Ectodermal cell (in vitro differentiated cells): ENCODE results near the gene WTIP.
"Not testable (repeated sequence)": the region's sequence is repeated elsewhere in the genome, so short reads cannot be mapped to it uniquely, and the experiment has no call there.

Experiments used
- H3K27ac ChIP-seq: 2 replicates; pipeline ENCODE4 v1.7.0; 2013; ENCODE audit warnings: mild to moderate bottlenecking, low read depth, low read length; ENCODE audit not compliant: insufficient read depth, poor library complexity, severe bottlenecking
- H3K27me3 ChIP-seq: 2 replicates; pipeline ENCODE4 v1.7.0; 2013; ENCODE audit warnings: mild to moderate bottlenecking, low read length; ENCODE audit not compliant: insufficient read depth, control insufficient read depth, poor library complexity, severe bottlenecking
- H3K36me3 ChIP-seq: one replicate; pipeline ENCODE4 v1.7.0; 2013; ENCODE audit warnings: low read length; ENCODE audit not compliant: control insufficient read depth, insufficient read depth
- H3K4me1 ChIP-seq: one replicate; pipeline ENCODE4 v1.7.0; 2013; ENCODE audit warnings: low read length; ENCODE audit not compliant: control insufficient read depth, insufficient read depth
- H3K4me3 ChIP-seq: 2 replicates; pipeline ENCODE4 v1.7.0; 2013; ENCODE audit warnings: low read depth, low read length, control low read depth; ENCODE audit not compliant: insufficient read depth
- H3K9me3 ChIP-seq: 2 replicates; pipeline ENCODE4 v1.7.0; 2013; ENCODE audit warnings: mild to moderate bottlenecking, low read length, moderate library complexity; ENCODE audit not compliant: control insufficient read depth
- WGBS, 2 experiments: methylation state at CpG; one replicate each; pipeline ENCODE4 v1.1.7; 2013; ENCODE audit warnings: missing lambda C conversion rate in 2 of 2; 5-methylcytosine and 5-hydroxymethylcytosine counted together

WTIP gene

GRCh38 chr19:34459614-34460013, 21.9 kb upstream of the WTIP start:
- 91 to 100% methylated on average over 2 of the region's 2 CpGs for WGBS, 2 experiments
- no peaks in the 10 kb centered on the region for H3K4me1 ChIP-seq
- H3K4me3 ChIP-seq: no peak overlapping the region
- H3K9me3 ChIP-seq: no peaks in the 10 kb centered on the region
- no peak overlapping the region for H3K27ac ChIP-seq
- H3K27me3 ChIP-seq: no peaks in the 10 kb centered on the region
- peaks cover 64% of the 10 kb centered on the region for H3K36me3 ChIP-seq

- Histone ChIP-seq H3K36me3 (peaks cover 62% of the 10 kb centered on the region), H3K27me3 (no peaks in the 10 kb centered on the region), H3K4me1 (no peaks in the 10 kb centered on the region), H3K27ac (no peak overlapping the region), H3K4me3 (no peak overlapping the region), H3K9me3 (no peaks in the 10 kb centered on the region)
- 96 to 99% methylated on average over 5 of the region's 5 CpGs for WGBS, 2 experiments
Observed at GRCh38 chr19:34461375-34462100, 20.0 kb upstream of the WTIP start.

- peaks cover 55% of the 10 kb centered on the region for H3K36me3 ChIP-seq
- WGBS, 2 experiments: 94 to 95% methylated on average over 4 of the region's 4 CpGs
- not testable (repeated sequence) for H3K4me3 ChIP-seq, H3K27ac ChIP-seq, H3K4me1 ChIP-seq, H3K27me3 ChIP-seq, H3K9me3 ChIP-seq
Observed at GRCh38 chr19:34464785-34465184, 16.8 kb upstream of the WTIP start.

- Histone ChIP-seq H3K4me1 (no peaks in the 10 kb centered on the region), H3K9me3 (no peaks in the 10 kb centered on the region), H3K4me3 (no peak overlapping the region), H3K36me3 (peaks cover 53% of the 10 kb centered on the region), H3K27ac (no peak overlapping the region), H3K27me3 (no peaks in the 10 kb centered on the region)
- 85 to 100% methylated on average over 1 of the region's 1 CpG for WGBS, 2 experiments
Observed at GRCh38 chr19:34468409-34468808, 13.1 kb upstream of the WTIP start.

GRCh38 chr19:34469026-34469425, 12.5 kb upstream of the WTIP start:
- not testable (repeated sequence) for H3K9me3 ChIP-seq, H3K4me1 ChIP-seq, H3K27me3 ChIP-seq, H3K4me3 ChIP-seq, H3K27ac ChIP-seq
- WGBS, 2 experiments: 96 to 97% methylated on average over 5 of the region's 5 CpGs
- H3K36me3 ChIP-seq: peaks cover 50% of the 10 kb centered on the region

GRCh38 chr19:34471906-34472700, 9.5 kb upstream of the WTIP start:
- H3K27me3 ChIP-seq: no peaks in the 10 kb centered on the region
- H3K27ac ChIP-seq: no peak overlapping the region
- H3K36me3 ChIP-seq: peaks cover 33% of the 10 kb centered on the region
- no peaks in the 10 kb centered on the region for H3K9me3 ChIP-seq
- WGBS, 2 experiments: 94 to 96% methylated on average over 8 of the region's 8 CpGs
- H3K4me1 ChIP-seq: no peaks in the 10 kb centered on the region
- H3K4me3 ChIP-seq: no peak overlapping the region

- 93 to 94% methylated on average over 4 of the region's 4 CpGs for WGBS, 2 experiments
- Histone ChIP-seq H3K4me3 (no peak overlapping the region), H3K4me1 (no peaks in the 10 kb centered on the region), H3K36me3 (peaks cover 30% of the 10 kb centered on the region), H3K9me3 (no peaks in the 10 kb centered on the region), H3K27me3 (no peaks in the 10 kb centered on the region), H3K27ac (no peak overlapping the region)
Observed at GRCh38 chr19:34474233-34474989, 7.1 kb upstream of the WTIP start.

GRCh38 chr19:34475026-34475974, 6.3 kb upstream of the WTIP start:
- H3K36me3 ChIP-seq: peaks cover 26% of the 10 kb centered on the region
- WGBS, 2 experiments: 90 to 94% methylated on average over 9 of the region's 9 CpGs
- H3K4me3 ChIP-seq: no peak overlapping the region
- H3K27me3 ChIP-seq: peaks cover under 1% of the 10 kb centered on the region
- H3K4me1 ChIP-seq: no peaks in the 10 kb centered on the region
- H3K9me3 ChIP-seq: no peaks in the 10 kb centered on the region
- no peak overlapping the region for H3K27ac ChIP-seq

- peaks cover 6% of the 10 kb centered on the region for H3K27me3 ChIP-seq
- H3K4me3 ChIP-seq: no peak overlapping the region
- no peak overlapping the region for H3K27ac ChIP-seq
- H3K9me3 ChIP-seq: no peaks in the 10 kb centered on the region
- H3K36me3 ChIP-seq: peaks cover 24% of the 10 kb centered on the region
- WGBS, 2 experiments: 86 to 92% methylated on average over 5 of the region's 5 CpGs
- peaks cover 4% of the 10 kb centered on the region for H3K4me1 ChIP-seq
Observed at GRCh38 chr19:34475975-34476594, 5.5 kb upstream of the WTIP start.
